HepG2 (cell line): ENCODE data around the gene SAMD4B. TPM values are rescaled to one million over a fixed set of nuclear protein-coding genes. Genes with fewer than 3 reads are reported as not detected.

Source experiments
- BRCA1 ChIP-seq: sonication (generic); formaldehyde crosslinking; IDR thresholded peaks from 2 replicates; pipeline ENCODE4 v1.4.0; 2020; ENCODE audit warnings: missing genetic modification reagents
- HMG20B ChIP-seq: conservative IDR thresholded peaks from 2 replicates; pipeline ENCODE4 v1.6.1; 2016; ENCODE audit warnings: missing genetic modification reagents, missing compliant biosample characterization
- KAT8 ChIP-seq: IDR thresholded peaks from 2 replicates; pipeline ENCODE4 v1.6.1; 2016; ENCODE audit warnings: missing genetic modification reagents, missing compliant biosample characterization
- KMT2A ChIP-seq: sonication (generic); formaldehyde crosslinking; IDR thresholded peaks from 2 replicates; pipeline ENCODE4 v1.4.0; 2020; ENCODE audit warnings: missing genetic modification reagents
- MTF1 ChIP-seq: sonication (generic); formaldehyde crosslinking; IDR thresholded peaks from 2 replicates; pipeline ENCODE4 v1.5.0; 2020; ENCODE audit warnings: missing genetic modification reagents
- MZF1 ChIP-seq: sonication (generic); formaldehyde crosslinking; IDR thresholded peaks from 2 replicates; pipeline ENCODE4 v1.8.1; 2023; ENCODE audit warnings: mild to moderate bottlenecking, missing genetic modification reagents, borderline replicate concordance
- NFAT5 ChIP-seq: sonication (generic); formaldehyde crosslinking; IDR thresholded peaks from 2 replicates; pipeline ENCODE4 v1.4.0; 2020; ENCODE audit warnings: missing genetic modification reagents
- NFYC ChIP-seq: IDR thresholded peaks from 2 replicates; pipeline ENCODE4 v1.6.1; 2016; ENCODE audit warnings: missing genetic modification reagents, missing compliant biosample characterization
- PHF8 ChIP-seq: sonication (generic); formaldehyde crosslinking; IDR thresholded peaks from 2 replicates; pipeline ENCODE4 v1.5.0; 2020; ENCODE audit warnings: missing genetic modification reagents
- RBFOX2 ChIP-seq: fragments of 200-400 bp; formaldehyde crosslinking; IDR thresholded peaks from 2 replicates; pipeline ENCODE4 v1.6.1; 2017; ENCODE audit warnings: low read depth, mild to moderate bottlenecking, low read length
- RCOR2 ChIP-seq: IDR thresholded peaks from 2 replicates; pipeline ENCODE4 v1.6.1; 2016; ENCODE audit warnings: missing biosample characterization, missing genetic modification reagents
- RFX1 ChIP-seq: fragments of 450-650 bp; IDR thresholded peaks from 2 replicates; pipeline ENCODE4 v1.6.1; 2017
- RNF2 ChIP-seq: fragments of 450-650 bp; conservative IDR thresholded peaks from 2 replicates; pipeline ENCODE4 v1.6.1; 2016; ENCODE audit warnings: low read depth
- TARDBP ChIP-seq: sonication (generic); formaldehyde crosslinking; IDR thresholded peaks from 2 replicates; pipeline ENCODE4 v1.8.0; 2022; ENCODE audit warnings: mild to moderate bottlenecking, missing genetic modification reagents
- TCF12 ChIP-seq, 2 experiments: fragments of 450-650 bp in 1 of 2; sonication (generic) in 1 of 2; formaldehyde crosslinking in 1 of 2; IDR thresholded peaks; 2 replicates each; pipeline versions ENCODE4 v1.6.1 to v1.8.0; 2017 to 2022; ENCODE audit warnings: antibody characterized with exemption in 1 of 2, mild to moderate bottlenecking in 1 of 2, missing genetic modification reagents in 1 of 2, moderate library complexity in 1 of 2
- U2AF1 ChIP-seq: fragments of 200-400 bp; formaldehyde crosslinking; optimal IDR thresholded peaks from 2 replicates; pipeline ENCODE3; 2017; ENCODE audit warnings: mild to moderate bottlenecking, low read depth, low read length
- ZBTB8A ChIP-seq: sonication (generic); formaldehyde crosslinking; IDR thresholded peaks from 2 replicates; pipeline ENCODE4 v1.4.0; 2020; ENCODE audit warnings: mild to moderate bottlenecking, low read depth, missing genetic modification reagents, borderline replicate concordance
- ZFY ChIP-seq: sonication (generic); formaldehyde crosslinking; IDR thresholded peaks from 2 replicates; pipeline ENCODE4 v1.4.0; 2020; ENCODE audit warnings: missing genetic modification reagents
- ZNF138 ChIP-seq: sonication (generic); formaldehyde crosslinking; IDR thresholded peaks from 2 replicates; pipeline ENCODE4 v1.5.0; 2020; ENCODE audit warnings: mild to moderate bottlenecking, low read depth, missing genetic modification reagents
- ZNF263 ChIP-seq: sonication (generic); formaldehyde crosslinking; IDR thresholded peaks from 2 replicates; pipeline ENCODE4 v1.4.0; 2020; ENCODE audit warnings: missing genetic modification reagents
- ZNF580 ChIP-seq: IDR thresholded peaks from 2 replicates; pipeline ENCODE4 v1.6.1; 2016; ENCODE audit warnings: low read depth, borderline replicate concordance
- ZSCAN29 ChIP-seq: sonication (generic); formaldehyde crosslinking; conservative IDR thresholded peaks from 2 replicates; pipeline ENCODE4 v1.4.0; 2020; ENCODE audit warnings: mild to moderate bottlenecking, missing genetic modification reagents
- polyA plus RNA-seq, 8 experiments: library from polyadenylated mRNA; depleted of rRNA in 3 of 8; stranded (reverse) in 7 of 8; unstranded in 1 of 8; fragments of >200 nt; fragmentation: Illumina TruSeq in 4 of 8; extraction: Trizol in 4 of 8; gene quantifications; 2 replicates each; pipeline versions ENCODE4 v1.2.1 to v1.2.3, GENCODE V29; 2011 to 2016; ENCODE audit warnings: low read depth in 4 of 8, missing spikeins in 1 of 8, mixed read lengths in 1 of 8; ENCODE audit not compliant: insufficient read depth in 1 of 8
- total RNA-seq, 5 experiments: library from RNA; depleted of rRNA; stranded (reverse); fragments of >200 nt; fragmentation: Illumina TruSeq; extraction: Trizol; gene quantifications; 2 replicates each; pipeline ENCODE4 v1.2.3, GENCODE V29; 2016; ENCODE audit warnings: low read depth in 1 of 5
- TF ChIP-seq, protein P1 (sequence below): sonication (generic); formaldehyde crosslinking; IDR thresholded peaks from 2 replicates; pipeline ENCODE4 v1.5.0; 2020; ENCODE audit warnings: mild to moderate bottlenecking, missing genetic modification reagents

Gene SAMD4B
- total and polyA plus RNA-seq, 2 of the 13 experiments (the other 11 are each of a cell fraction or from before 2014, with no cell fraction given) = 26.0 to 31.8 TPM

DNA sequence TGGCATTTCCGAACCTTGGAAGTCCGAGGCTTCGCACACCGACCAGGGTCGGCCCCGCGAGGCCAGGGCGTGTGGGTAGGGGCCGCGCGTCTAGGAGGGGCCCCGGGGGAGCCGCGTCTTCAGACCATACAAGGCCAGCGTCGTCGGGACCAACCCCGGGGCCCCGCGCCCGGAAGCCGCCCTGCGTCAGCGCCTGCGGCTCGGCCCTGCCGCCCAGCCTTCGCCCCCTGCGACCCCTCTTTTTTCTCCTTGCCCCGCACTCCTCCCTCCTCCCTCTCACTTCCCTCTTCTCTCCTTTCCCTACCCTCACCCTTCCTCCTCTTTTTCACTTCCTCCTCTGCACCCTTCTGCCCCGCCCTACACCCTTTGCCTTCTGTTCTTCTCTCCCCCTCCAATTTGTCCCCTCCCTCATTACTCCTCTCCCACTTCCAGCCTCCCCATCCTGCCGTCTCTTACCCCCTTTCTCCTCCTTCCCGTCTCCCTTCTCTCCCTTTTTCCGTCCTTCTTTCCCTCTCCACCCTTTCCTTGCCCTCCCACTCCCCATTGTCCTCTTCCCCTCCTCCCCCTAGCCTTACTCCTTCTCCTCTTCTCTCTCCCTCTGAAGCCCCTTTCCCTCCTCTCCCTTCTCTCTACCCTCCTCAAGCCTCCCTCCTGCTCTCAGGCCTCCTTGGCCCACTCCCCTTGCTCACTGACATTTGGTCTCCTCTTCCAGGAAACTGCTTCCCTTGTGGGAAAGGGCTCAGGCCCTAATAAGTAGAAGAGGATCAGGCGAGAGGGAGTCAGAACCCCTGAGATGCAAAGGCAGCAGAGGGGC, 68.0 kb downstream of the SAMD4B start (continued):
- TF ChIP-seq ZNF263 (CRISPR knock-in tag) = peak; percentile 62; the same call in 1 of the 2 replicates
- TF ChIP-seq TCF12 (IDR thresholded peaks at IDR 0.05) = no peak
- TF ChIP-seq TCF12 (CRISPR knock-in tag; IDR thresholded peaks at IDR 0.05) = no peak
- TF ChIP-seq KMT2A (CRISPR knock-in tag) = peak; percentile 30; the same call in 1 of the 2 replicates
- TF ChIP-seq KAT8 (CRISPR knock-in tag) = no peak; the same call in 1 of the 2 replicates
- TF ChIP-seq RCOR2 = no peak
- no peak; the same call in 1 of the 2 replicates for TF ChIP-seq ZFY
- no peak for TF ChIP-seq MZF1 (CRISPR knock-in tag)
- TF ChIP-seq BRCA1 (CRISPR knock-in tag) = no peak
- TF ChIP-seq RFX1 = no peak
- no peak for TF ChIP-seq U2AF1
- no peak for TF ChIP-seq HMG20B (CRISPR knock-in tag)
- TF ChIP-seq ZNF580 (CRISPR knock-in tag) = no peak
- TF ChIP-seq RBFOX2 = peak; percentile 93
- 0 out of 2 replicates have a peak, but pooled peaks have one; percentile 21 for TF ChIP-seq NFYC (CRISPR knock-in tag)
- no peak for TF ChIP-seq ZNF138
- TF ChIP-seq PHF8 (CRISPR knock-in tag) = peak; percentile 52; the same call in 1 of the 2 replicates
- no peak for TF ChIP-seq ZBTB8A
- TF ChIP-seq RNF2 = no peak
- no peak for TF ChIP-seq TARDBP (CRISPR knock-in tag)
- no peak for TF ChIP-seq NFAT5 (CRISPR knock-in tag)
- TF ChIP-seq, protein P1, sequence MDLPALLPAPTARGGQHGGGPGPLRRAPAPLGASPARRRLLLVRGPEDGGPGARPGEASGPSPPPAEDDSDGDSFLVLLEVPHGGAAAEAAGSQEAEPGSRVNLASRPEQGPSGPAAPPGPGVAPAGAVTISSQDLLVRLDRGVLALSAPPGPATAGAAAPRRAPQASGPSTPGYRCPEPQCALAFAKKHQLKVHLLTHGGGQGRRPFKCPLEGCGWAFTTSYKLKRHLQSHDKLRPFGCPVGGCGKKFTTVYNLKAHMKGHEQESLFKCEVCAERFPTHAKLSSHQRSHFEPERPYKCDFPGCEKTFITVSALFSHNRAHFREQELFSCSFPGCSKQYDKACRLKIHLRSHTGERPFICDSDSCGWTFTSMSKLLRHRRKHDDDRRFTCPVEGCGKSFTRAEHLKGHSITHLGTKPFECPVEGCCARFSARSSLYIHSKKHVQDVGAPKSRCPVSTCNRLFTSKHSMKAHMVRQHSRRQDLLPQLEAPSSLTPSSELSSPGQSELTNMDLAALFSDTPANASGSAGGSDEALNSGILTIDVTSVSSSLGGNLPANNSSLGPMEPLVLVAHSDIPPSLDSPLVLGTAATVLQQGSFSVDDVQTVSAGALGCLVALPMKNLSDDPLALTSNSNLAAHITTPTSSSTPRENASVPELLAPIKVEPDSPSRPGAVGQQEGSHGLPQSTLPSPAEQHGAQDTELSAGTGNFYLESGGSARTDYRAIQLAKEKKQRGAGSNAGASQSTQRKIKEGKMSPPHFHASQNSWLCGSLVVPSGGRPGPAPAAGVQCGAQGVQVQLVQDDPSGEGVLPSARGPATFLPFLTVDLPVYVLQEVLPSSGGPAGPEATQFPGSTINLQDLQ (CRISPR knock-in tag) = no peak
- TF ChIP-seq ZSCAN29 (CRISPR knock-in tag) = peak; percentile 84
- TF ChIP-seq MTF1 (CRISPR knock-in tag) = no peak
